Small intestine (tissue), 7 donors: ENCODE data around the gene TULP4. TPM values are rescaled to one million over a fixed set of nuclear protein-coding genes. Genes with fewer than 3 reads are reported as not detected.

ENCODE experiments used
- DNase-seq, 2 donors: peaks; one replicate each; pipeline versions ENCODE4 v3.0.0 to v3.0.0-alpha.2; 2013
- FAIRE-seq: peaks from 2 replicates; lab custom pipeline; 2012; peaks lifted over from hg19 to GRCh38; lab: Jason Lieb, UNC
- H3K27ac ChIP-seq, 3 donors: one replicate each; pipeline ENCODE4 v1.5.1; 2013; ENCODE audit warnings: low read length in 2 of 3, mild to moderate bottlenecking in 2 of 3, control low read depth in 1 of 3, inconsistent platforms in 1 of 3, low read depth in 1 of 3, moderate library complexity in 1 of 3
- H3K27me3 ChIP-seq, 3 donors: one replicate each; pipeline ENCODE4 v1.6.1; 2013; ENCODE audit warnings: low read length in 3 of 3, inconsistent platforms in 1 of 3; ENCODE audit not compliant: control insufficient read depth in 3 of 3, insufficient read depth in 3 of 3
- H3K36me3 ChIP-seq, 3 donors: one replicate each; pipeline ENCODE4 v1.6.1; 2013; ENCODE audit warnings: low read length in 3 of 3, inconsistent platforms in 1 of 3, low read depth in 1 of 3, mild to moderate bottlenecking in 1 of 3, moderate library complexity in 1 of 3; ENCODE audit not compliant: control insufficient read depth in 3 of 3, insufficient read depth in 2 of 3
- H3K4me1 ChIP-seq, 3 donors: one replicate each; pipeline ENCODE4 v1.6.1; 2013; ENCODE audit warnings: low read length in 2 of 3, inconsistent platforms in 1 of 3, low read depth in 1 of 3, mild to moderate bottlenecking in 1 of 3, moderate library complexity in 1 of 3; ENCODE audit not compliant: control insufficient read depth in 3 of 3, insufficient read depth in 2 of 3
- H3K4me3 ChIP-seq, 3 donors: one replicate each; pipeline ENCODE4 v1.5.1; 2013; ENCODE audit warnings: low read length in 3 of 3, control low read depth in 1 of 3, inconsistent platforms in 1 of 3, low read depth in 1 of 3, mild to moderate bottlenecking in 1 of 3, moderate library complexity in 1 of 3
- H3K9me3 ChIP-seq, 2 donors: one replicate each; pipeline ENCODE4 v1.6.1; 2013; ENCODE audit warnings: low read depth in 1 of 2, low read length in 1 of 2; ENCODE audit not compliant: control insufficient read depth in 2 of 2, insufficient read depth in 1 of 2
- WGBS, 3 donors: extraction: QIAGEN DNeasy Blood & Tissue Kit; methylation state at CpG; one replicate each; pipeline ENCODE4 v1.1.7; 2013; 5-methylcytosine and 5-hydroxymethylcytosine counted together
- polyA plus RNA-seq, 4 donors: library from polyadenylated mRNA; stranded (reverse) in 3 of 4; unstranded in 1 of 4; fragments of 200-250 nt in 3 of 4; fragments of 120-200 nt in 1 of 4; gene quantifications; one replicate each; pipeline versions ENCODE4 v1.2.1 to v1.2.3, GENCODE V29; 2013
- donor health status: healthy with polysubstance abuse.
- donor health status: control.
- donor health status: control.
- donor health status: Bipolar disorder and iron deficiency.
- donor health status: healthy.

Gene TULP4
- polyA plus RNA-seq, 4 donors, result 7.2 to 30.7 (median 10.7) TPM

DNA sequence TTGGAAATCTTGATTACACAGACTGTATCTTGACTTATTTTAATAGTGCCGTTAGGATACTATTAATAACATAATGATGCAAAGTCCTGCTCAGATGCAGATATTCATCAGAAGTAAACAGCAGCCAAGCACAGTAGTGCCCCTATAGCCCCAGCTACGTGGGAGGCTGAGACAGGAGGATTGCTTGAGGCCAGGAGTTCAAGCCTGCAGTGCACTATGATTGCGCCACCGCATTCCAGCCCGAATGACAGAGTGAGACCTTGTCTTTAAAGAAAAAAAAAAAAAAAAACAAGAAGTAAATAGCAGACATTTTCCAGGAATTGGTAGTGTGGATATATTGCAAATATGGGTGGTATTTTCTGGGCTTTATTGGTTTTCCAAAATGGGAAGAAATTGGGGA, 61.8 kb downstream of the TULP4 start:
- WGBS, 3 donors, result 70 to 84% (median 76%) methylated on average over 5 of the region's 5 CpGs
- no peaks in the 10 kb centered on the region for H3K4me1 ChIP-seq

GRCh38 chr6:158376631-158377081, 64.4 kb downstream of the TULP4 start:
- H3K4me1 ChIP-seq, result no peaks in the 10 kb centered on the region
- H3K4me3 ChIP-seq, result no peak overlapping the region
- H3K9me3 ChIP-seq, result no peaks in the 10 kb centered on the region
- H3K27ac ChIP-seq, result no peak overlapping the region
- 73 to 82% (median 78%) methylated on average over 3 of the region's 3 CpGs for WGBS, 3 donors
- no peak for DNase-seq
- FAIRE-seq, result no peak
- peaks cover 0 to 18% (median 0%) of the 10 kb centered on the region in 3 donors for H3K36me3 ChIP-seq
- H3K27me3 ChIP-seq, result no peaks in the 10 kb centered on the region

More for the DNA sequence above, 61.8 kb downstream of the TULP4 start:
- Histone ChIP-seq H3K9me3 (no peaks in the 10 kb centered on the region), H3K4me3 (no peak overlapping the region), H3K36me3 (peaks cover 0 to 23% (median 0%) of the 10 kb centered on the region in 3 donors), H3K27me3 (no peaks in the 10 kb centered on the region), H3K27ac (no peak overlapping the region)
- FAIRE-seq (no peak), DNase-seq (no peak)

- no peak for DNase-seq
- Histone ChIP-seq H3K36me3 (peaks cover 0 to 18% (median 0%) of the 10 kb centered on the region in 3 donors), H3K27me3 (no peaks in the 10 kb centered on the region), H3K27ac (no peak overlapping the region), H3K4me1 (no peaks in the 10 kb centered on the region), H3K9me3 (no peaks in the 10 kb centered on the region), H3K4me3 (no peak overlapping the region)
- no peak for FAIRE-seq
- WGBS, 3 donors, result 53 to 83% (median 71%) methylated on average over 4 of the region's 4 CpGs
These were observed 65.6 kb downstream of the TULP4 start for GRCh38 chr6:158377860-158378259.

- H3K4me3 ChIP-seq, result no peak overlapping the region
- H3K9me3 ChIP-seq, result no peaks in the 10 kb centered on the region
- no peak overlapping the region for H3K27ac ChIP-seq
- H3K36me3 ChIP-seq, result peaks cover 0 to 12% (median 0%) of the 10 kb centered on the region in 3 donors
- FAIRE-seq (no peak), DNase-seq (no peak)
- 94 to 97% (median 96%) methylated on average over 7 of the region's 7 CpGs for WGBS, 3 donors
- no peaks in the 10 kb centered on the region for H3K4me1 ChIP-seq
- H3K27me3 ChIP-seq, result no peaks in the 10 kb centered on the region
These were observed 67.1 kb downstream of the TULP4 start for GRCh38 chr6:158379336-158379735.

- peaks cover 0 to 6% of the 10 kb centered on the region in 2 donors for H3K9me3 ChIP-seq
- no peaks in the 10 kb centered on the region for H3K4me1 ChIP-seq
- FAIRE-seq, result no peak
- H3K4me3 ChIP-seq, result no peak overlapping the region
- H3K27ac ChIP-seq, result no peak overlapping the region
- no peaks in the 10 kb centered on the region for H3K27me3 ChIP-seq
- peaks cover 0 to 9% (median 0%) of the 10 kb centered on the region in 3 donors for H3K36me3 ChIP-seq
- WGBS, 3 donors, result 55 to 74% (median 71%) methylated on average over 2 of the region's 2 CpGs
- no peak for DNase-seq
These were observed 68.9 kb downstream of the TULP4 start for GRCh38 chr6:158381214-158381613.

GRCh38 chr6:158382491-158382890, 70.2 kb downstream of the TULP4 start:
- peaks cover 0 to 6% of the 10 kb centered on the region in 2 donors for H3K9me3 ChIP-seq
- no peak for DNase-seq
- H3K4me1 ChIP-seq, result no peaks in the 10 kb centered on the region
- H3K27ac ChIP-seq, result no peak overlapping the region
- 92 to 100% (median 94%) methylated on average over 1 of the region's 1 CpG for WGBS, 3 donors
- H3K4me3 ChIP-seq, result no peak overlapping the region
- no peaks in the 10 kb centered on the region for H3K27me3 ChIP-seq
- no peak for FAIRE-seq
- peaks cover 0 to 5% (median 0%) of the 10 kb centered on the region in 3 donors for H3K36me3 ChIP-seq

DNA sequence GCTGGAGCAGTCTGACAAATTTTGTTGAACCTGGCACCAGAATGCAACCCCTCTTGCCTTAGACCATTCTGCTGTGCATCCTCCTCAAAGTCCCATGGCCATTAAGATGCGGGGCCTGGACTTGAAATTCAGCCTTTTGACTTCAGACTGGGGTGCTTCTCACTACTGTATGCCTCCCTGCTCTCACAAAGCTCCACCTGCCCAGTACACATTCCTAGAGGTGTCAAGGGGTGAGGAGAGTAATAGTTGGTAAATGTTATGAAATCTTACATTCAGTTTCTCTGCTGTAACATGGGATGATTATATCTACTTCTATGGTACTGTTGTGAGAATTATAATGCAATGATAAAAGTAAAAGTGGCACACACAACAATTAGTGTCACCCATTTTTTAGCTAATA, 70.8 kb downstream of the TULP4 start:
- FAIRE-seq, result no peak
- 89 to 100% (median 94%) methylated on average over 1 of the region's 1 CpG for WGBS, 3 donors

DNA sequence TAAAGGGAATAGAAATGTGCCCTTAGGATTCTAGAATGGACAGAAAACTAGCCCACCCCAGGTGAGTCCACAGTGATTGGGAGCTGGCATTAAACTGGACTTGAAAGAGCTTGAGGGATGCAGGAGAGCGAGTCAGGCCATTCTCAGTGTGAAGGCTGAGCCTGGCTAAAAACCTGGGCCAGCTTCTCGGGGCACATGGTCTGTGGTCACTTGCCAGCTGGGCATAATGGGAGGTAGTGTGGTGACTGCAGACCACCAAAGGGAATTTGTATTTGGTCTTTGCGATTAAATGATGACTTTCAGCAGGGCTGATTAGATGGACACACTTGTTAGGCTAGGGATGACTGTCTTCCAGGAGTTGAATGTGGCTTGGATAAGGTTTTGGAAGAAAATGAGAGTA, 71.3 kb downstream of the TULP4 start:
- DNase-seq, result no peak
- no peaks in the 10 kb centered on the region for H3K36me3 ChIP-seq

More for the DNA sequence above, 70.8 kb downstream of the TULP4 start:
- no peaks in the 10 kb centered on the region for H3K4me1 ChIP-seq
- H3K9me3 ChIP-seq, result peaks cover 0 to 6% of the 10 kb centered on the region in 2 donors
- H3K36me3 ChIP-seq, result peaks cover 0 to under 1% (median 0%) of the 10 kb centered on the region in 3 donors
- no peak overlapping the region for H3K4me3 ChIP-seq
- no peaks in the 10 kb centered on the region for H3K27me3 ChIP-seq
- DNase-seq, result no peak
- H3K27ac ChIP-seq, result no peak overlapping the region

GRCh38 chr6:158384671-158385110, 72.4 kb downstream of the TULP4 start:
- H3K27me3 ChIP-seq, result no peaks in the 10 kb centered on the region
- 91 to 94% (median 93%) methylated on average over 7 of the region's 7 CpGs for WGBS, 3 donors
- peaks cover 0 to 2% (median 0%) of the 10 kb centered on the region in 3 donors for H3K36me3 ChIP-seq
- DNase-seq (no peak), FAIRE-seq (no peak)
- H3K4me1 ChIP-seq, result no peaks in the 10 kb centered on the region
- H3K9me3 ChIP-seq, result peaks cover 0 to 6% of the 10 kb centered on the region in 2 donors
- H3K4me3 ChIP-seq, result no peak overlapping the region
- H3K27ac ChIP-seq, result no peak overlapping the region

More for the DNA sequence above, 71.3 kb downstream of the TULP4 start:
- Histone ChIP-seq H3K4me1 (no peaks in the 10 kb centered on the region), H3K27ac (no peak overlapping the region), H3K9me3 (peaks cover 0 to 6% of the 10 kb centered on the region in 2 donors), H3K27me3 (no peaks in the 10 kb centered on the region), H3K4me3 (no peak overlapping the region)
- 96 to 97% (median 97%) methylated on average over 3 of the region's 3 CpGs for WGBS, 3 donors
- FAIRE-seq, result no peak
